Measurements from ENCODE around the gene SPARCL1.
"Not testable (repeated sequence)": the region's sequence is repeated elsewhere in the genome, so short reads cannot be mapped to it uniquely, and the experiment has no call there.

Gene SPARCL1

DNA sequence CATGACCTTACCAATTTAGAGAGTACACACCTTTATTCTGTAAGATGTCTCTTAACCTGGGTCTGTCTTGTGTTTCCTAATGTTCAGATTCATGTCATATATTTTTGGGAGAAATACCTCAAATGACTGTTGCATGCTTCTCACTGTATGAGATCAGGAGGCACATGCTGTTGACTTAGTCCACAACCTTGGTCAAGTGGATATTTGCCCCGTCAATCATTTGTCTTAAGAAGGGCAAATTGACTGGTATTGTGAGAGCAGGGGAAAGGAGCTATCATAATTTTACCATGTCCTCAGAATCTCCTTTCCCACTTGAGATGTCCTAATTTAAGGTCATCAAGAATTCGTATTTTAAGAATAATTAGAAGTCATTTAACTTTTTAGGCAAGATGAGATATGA, 95.8 kb downstream of the SPARCL1 start:
- no peak for DNase-seq

DNA sequence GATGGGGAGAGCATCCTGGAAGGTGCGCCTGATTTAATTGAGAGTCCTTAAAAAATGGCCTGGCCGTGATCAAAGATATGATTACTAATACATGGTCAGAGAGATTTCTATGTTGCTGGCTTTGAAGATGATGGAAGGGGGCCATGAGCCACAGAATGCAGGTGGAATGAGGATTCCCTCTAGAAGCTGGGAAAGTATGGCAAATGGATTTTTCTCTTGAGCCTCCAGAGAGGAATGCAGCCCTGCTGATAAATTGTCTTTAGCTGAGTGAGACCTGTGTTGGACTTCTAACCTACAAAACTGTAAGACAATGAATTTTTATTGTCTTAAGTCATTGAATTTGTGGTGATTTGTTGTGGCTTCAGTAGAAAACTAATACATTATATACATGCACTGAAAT, 99.1 kb downstream of the SPARCL1 start:
- DNase-seq: no peak

DNA sequence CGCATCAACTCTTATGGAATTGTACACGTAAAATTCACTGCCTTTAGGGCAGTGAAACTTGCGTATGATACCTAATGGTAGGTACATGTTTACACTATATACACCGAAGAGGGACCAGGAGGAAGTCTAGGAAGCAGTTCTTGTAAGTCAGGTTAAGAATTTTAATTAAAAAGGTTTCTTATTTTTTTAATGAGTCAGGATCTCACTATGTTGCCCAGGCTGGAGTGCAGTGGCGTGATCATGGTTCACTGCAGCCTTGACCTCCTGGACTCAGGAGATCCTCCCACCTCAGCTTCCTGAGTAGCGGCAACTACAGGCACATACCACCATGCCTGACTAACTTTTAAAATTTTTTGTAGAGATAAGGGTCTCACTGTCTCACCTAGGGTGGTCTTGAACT, 100.2 kb downstream of the SPARCL1 start:
- no peak for DNase-seq

DNA sequence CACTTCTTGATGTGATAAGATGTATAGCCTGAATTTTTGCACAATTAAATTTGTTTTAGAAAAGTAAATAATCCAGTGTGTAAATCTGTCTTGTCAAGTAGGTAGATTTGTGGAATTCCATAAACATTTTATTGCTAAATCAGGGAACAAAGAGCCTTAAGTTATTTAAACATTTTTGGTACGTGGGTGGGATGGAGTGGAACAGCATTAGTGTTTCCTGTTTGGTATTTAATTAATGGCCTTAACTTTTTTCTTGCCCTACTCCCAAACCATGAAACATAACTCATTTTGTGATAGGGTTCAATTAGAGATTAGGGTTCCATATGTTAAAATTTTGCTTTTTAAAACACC, 101.7 kb downstream of the SPARCL1 start:
- DNase-seq: no peak

DNA sequence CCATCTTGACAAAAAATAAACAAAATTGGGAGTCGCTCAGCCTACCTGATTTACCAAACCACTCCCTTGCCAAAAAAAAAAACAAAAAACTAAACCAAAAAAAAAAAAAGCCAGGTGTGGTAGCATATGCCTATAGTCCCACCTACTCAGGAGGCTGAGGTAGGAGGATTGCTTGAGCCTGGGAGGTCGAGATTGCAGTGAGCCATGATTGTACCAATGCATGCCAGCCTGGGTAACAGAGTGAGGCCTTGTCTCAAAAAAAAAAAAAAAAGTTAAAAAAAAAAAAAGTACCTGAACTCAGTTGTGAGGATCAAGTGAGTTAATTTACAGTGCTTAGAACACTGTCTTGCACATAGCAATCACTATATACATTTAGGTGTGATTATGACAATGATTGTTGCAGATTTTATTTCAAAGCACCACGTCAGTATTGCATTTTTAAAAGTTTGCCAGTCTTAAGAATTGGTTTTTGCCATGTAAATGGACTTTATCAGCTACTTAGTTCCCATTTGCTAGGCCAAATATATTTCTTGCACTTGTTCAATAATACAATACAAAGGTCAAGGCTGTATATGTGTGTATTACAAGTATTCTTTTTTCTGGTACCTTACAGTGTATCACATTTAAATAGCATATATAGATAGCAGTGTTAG, 102.2 kb downstream of the SPARCL1 start:
- DNase-seq: no peak

DNA sequence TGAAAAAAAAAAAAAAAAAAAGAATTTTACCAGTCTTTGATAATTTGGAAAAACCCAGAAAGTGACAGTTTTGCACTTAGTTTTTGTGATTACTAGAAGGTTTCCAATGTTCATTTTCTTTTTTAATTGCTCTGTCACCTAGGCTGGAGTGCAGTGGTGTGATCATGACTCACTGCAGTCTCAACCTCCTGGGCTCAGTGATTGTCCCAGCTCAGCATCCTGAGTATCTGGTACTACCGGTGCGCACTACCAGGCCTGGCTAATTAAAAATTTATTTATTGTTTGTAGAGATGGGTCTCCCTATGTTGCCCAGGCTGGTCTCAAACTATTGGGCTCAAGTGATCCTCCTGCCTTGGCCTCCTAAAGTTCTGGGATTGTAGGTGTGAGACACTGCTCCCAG, 103.5 kb downstream of the SPARCL1 start:
- DNase-seq: no peak

DNA sequence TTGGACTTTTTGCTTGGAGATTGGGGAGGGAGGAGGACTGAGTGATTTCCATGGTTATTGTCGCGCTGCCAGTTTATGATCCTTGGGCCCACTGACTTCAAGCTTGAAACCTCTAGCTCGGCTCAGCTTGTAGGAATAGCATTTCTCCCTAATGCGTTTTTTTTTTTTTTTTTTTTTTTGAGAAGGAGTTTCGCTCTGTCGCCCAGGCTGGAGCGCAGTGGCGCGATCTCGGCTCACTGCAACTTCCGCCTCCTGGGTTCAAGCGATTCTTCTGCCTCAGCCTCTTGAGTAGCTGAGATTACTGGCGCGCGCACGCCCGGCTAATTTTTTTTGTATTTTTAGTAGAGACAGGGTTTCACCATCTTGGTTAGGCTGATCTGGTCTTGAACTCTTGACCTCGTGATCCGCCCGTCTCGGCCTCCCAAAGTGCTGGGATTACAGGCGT, 105.1 kb downstream of the SPARCL1 start:
- DNase-seq: not testable (repeated sequence)

Data from CD4-positive, alpha-beta T cell treated with Interleukin-17A for 1 hour (primary cell).